ENCODE results near the gene CCDC88A.
"Not testable (repeated sequence)": the region's sequence is repeated elsewhere in the genome, so short reads cannot be mapped to it uniquely, and the experiment has no call there.

Gene CCDC88A

DNA sequence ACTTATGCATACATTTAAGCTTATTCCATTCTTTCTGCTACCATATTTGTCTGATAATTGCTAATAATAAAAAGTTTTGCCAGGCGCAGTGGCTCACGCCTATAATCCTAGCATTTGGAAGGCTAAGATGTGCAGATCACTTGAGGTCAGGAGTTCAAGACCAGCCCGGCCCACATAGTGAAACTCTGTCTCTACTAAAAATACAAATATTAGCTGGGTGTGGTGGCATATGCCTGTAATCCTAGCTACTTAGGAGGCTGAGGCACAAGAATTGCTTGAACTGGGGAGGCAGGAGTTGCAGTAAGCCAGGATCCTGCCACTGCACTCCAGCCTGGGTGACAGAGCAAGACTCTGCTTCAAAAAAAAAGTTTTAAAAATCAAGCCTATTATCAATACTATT, 160.1 kb downstream of the CCDC88A start:
- not testable (repeated sequence) for H3K27ac Mint-ChIP-seq, H3K4me3 Mint-ChIP-seq, H3K36me3 Mint-ChIP-seq, H3K27me3 Mint-ChIP-seq, H3K4me1 Mint-ChIP-seq, H3K9me3 Mint-ChIP-seq

DNA sequence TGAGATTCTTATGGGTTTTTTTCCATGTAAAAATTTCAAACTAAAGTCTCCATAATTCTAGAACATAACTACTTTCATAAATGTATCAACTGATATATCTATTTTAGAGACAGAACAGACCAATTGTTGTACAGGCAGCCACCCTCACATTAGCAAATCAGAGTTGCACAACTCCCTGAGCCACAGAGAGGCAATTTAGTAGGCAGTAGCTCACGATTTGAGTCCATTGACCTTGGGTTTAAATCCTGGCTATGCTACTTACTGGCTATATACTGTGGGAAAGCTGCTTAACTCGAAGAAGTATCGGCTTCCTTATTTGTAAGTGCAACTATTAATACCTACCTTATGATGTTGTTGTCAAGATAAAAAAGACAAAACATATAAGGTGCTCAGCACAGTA, 166.8 kb downstream of the CCDC88A start:
- no peak overlapping the region for H3K27ac Mint-ChIP-seq
- H3K27me3 Mint-ChIP-seq = no peaks in the 10 kb centered on the region
- no peak overlapping the region for H3K4me3 Mint-ChIP-seq
- H3K4me1 Mint-ChIP-seq = no peaks in the 10 kb centered on the region
- H3K36me3 Mint-ChIP-seq = peaks cover 14% of the 10 kb centered on the region
- H3K9me3 Mint-ChIP-seq = no peaks in the 10 kb centered on the region

- H3K9me3 Mint-ChIP-seq = no peaks in the 10 kb centered on the region
- H3K27ac Mint-ChIP-seq = no peak overlapping the region
- no peaks in the 10 kb centered on the region for H3K27me3 Mint-ChIP-seq
- no peaks in the 10 kb centered on the region for H3K4me1 Mint-ChIP-seq
- H3K36me3 Mint-ChIP-seq = peaks cover 13% of the 10 kb centered on the region
- no peak overlapping the region for H3K4me3 Mint-ChIP-seq
These were observed 172.6 kb downstream of the CCDC88A start for GRCh38 chr2:55247025-55247424.

- peaks cover 13% of the 10 kb centered on the region for H3K36me3 Mint-ChIP-seq
- H3K9me3 Mint-ChIP-seq = no peaks in the 10 kb centered on the region
- no peaks in the 10 kb centered on the region for H3K4me1 Mint-ChIP-seq
- H3K27ac Mint-ChIP-seq = no peak overlapping the region
- no peaks in the 10 kb centered on the region for H3K27me3 Mint-ChIP-seq
- no peak overlapping the region for H3K4me3 Mint-ChIP-seq
These were observed 174.2 kb downstream of the CCDC88A start for GRCh38 chr2:55245411-55245810.

GRCh38 chr2:55242617-55243016, 177.0 kb downstream of the CCDC88A start:
- Mint-ChIP-seq H3K27ac (no peak overlapping the region), H3K4me3 (no peak overlapping the region), H3K4me1 (peaks cover 11% of the 10 kb centered on the region), H3K27me3 (no peaks in the 10 kb centered on the region), H3K9me3 (no peaks in the 10 kb centered on the region), H3K36me3 (peaks cover 10% of the 10 kb centered on the region)

DNA sequence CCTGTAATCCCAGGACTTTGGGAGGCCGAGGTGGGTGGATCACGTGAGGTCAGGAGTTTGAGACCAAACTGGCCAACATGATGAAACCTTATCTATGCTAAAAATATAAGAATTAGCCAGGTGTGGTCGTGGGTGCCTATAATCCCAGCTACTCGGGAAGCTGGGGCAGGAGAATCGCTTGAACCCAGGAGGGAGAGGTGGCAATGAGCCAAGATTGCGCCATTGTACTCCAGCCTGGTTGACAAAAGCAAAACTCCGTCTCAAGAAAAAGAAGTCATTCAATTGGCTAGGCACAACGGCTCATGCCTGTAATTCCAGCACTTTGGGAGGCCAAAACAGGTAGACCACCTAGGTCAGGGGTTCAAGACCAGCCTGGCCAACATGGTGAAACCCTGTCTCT, 178.1 kb downstream of the CCDC88A start:
- not testable (repeated sequence) for H3K4me3 Mint-ChIP-seq, H3K27ac Mint-ChIP-seq, H3K36me3 Mint-ChIP-seq, H3K9me3 Mint-ChIP-seq, H3K27me3 Mint-ChIP-seq
- H3K4me1 Mint-ChIP-seq = peaks cover 11% of the 10 kb centered on the region

DNA sequence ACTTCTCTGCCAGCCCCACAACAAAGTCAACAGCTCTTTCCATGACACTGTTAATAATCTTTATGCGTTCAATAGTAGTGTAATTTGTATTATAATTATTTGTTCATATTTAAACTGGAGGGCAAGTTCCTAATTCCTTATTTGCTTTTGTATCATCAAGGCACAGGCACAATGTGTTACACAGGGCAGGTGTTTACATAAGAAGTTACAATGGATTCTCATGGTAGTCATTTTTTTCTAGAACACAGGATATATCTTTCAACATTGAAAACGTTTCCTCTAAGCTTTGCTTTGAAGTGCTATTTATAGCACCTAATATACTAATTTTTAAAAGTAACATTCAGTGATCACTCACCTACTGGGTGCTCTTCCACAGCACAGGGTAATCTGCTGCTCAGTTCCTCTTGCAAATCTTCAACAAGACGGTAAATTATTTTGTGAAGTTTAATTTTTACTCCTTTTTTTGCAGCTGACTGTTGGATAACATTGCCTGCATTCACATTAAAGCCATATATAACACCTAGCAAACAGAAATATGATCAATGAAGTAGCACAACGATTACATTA, 179.9 kb downstream of the CCDC88A start:
- H3K27me3 Mint-ChIP-seq = no peaks in the 10 kb centered on the region
- no peak overlapping the region for H3K27ac Mint-ChIP-seq
- peaks cover 17% of the 10 kb centered on the region for H3K4me1 Mint-ChIP-seq
- peaks cover 16% of the 10 kb centered on the region for H3K36me3 Mint-ChIP-seq
- no peak overlapping the region for H3K4me3 Mint-ChIP-seq
- H3K9me3 Mint-ChIP-seq = no peaks in the 10 kb centered on the region

Measured in activated naive CD4-positive, alpha-beta T cell treated with anti-CD3 and anti-CD28 coated beads, Interleukin-2, amount 50 U/mL, for 24 hours (primary cell).